WTC11 (cell line): ENCODE results near the gene BTBD10.

Experiments
- CREB1 ChIP-seq: sonication (generic); formaldehyde crosslinking; IDR thresholded peaks from 2 replicates; pipeline ENCODE4 v1.8.0; 2023; ENCODE audit warnings: mild to moderate bottlenecking, missing genetic modification reagents
- CTCF ChIP-seq: fragments of 200-600 bp; IDR thresholded peaks from 2 replicates; pipeline ENCODE4 v1.8.0; 2022; ENCODE audit warnings: antibody characterized with exemption
- E2F4 ChIP-seq: sonication (generic); formaldehyde crosslinking; IDR thresholded peaks from 2 replicates; pipeline ENCODE4 v1.8.1; 2022; ENCODE audit warnings: low read depth, mild to moderate bottlenecking, moderate library complexity, missing genetic modification reagents, borderline replicate concordance
- ELF4 ChIP-seq: sonication (generic); formaldehyde crosslinking; IDR thresholded peaks from 2 replicates; pipeline ENCODE4 v1.8.1; 2022; ENCODE audit warnings: low read depth, mild to moderate bottlenecking, moderate library complexity, missing genetic modification reagents
- JUN ChIP-seq: sonication (generic); formaldehyde crosslinking; IDR thresholded peaks from 2 replicates; pipeline ENCODE4 v1.8.0; 2023; ENCODE audit warnings: mild to moderate bottlenecking, missing genetic modification reagents
- MAX ChIP-seq: sonication (generic); formaldehyde crosslinking; IDR thresholded peaks from 2 replicates; pipeline ENCODE4 v1.8.0; 2022; ENCODE audit warnings: mild to moderate bottlenecking, missing genetic modification reagents
- PREB ChIP-seq: sonication (generic); formaldehyde crosslinking; IDR thresholded peaks from 2 replicates; pipeline ENCODE4 v1.8.1; 2022; ENCODE audit warnings: mild to moderate bottlenecking, missing genetic modification reagents, moderate library complexity, borderline replicate concordance
- SMAD3 ChIP-seq: sonication (generic); formaldehyde crosslinking; IDR thresholded peaks from 2 replicates; pipeline ENCODE4 v1.8.0; 2022; ENCODE audit warnings: missing genetic modification reagents, mild to moderate bottlenecking, borderline replicate concordance
- ZNF219 ChIP-seq: sonication (generic); formaldehyde crosslinking; IDR thresholded peaks from 2 replicates; pipeline ENCODE4 v1.8.0; 2023; ENCODE audit warnings: missing genetic modification reagents, mild to moderate bottlenecking, borderline replicate concordance

- TF ChIP-seq CTCF = no peak
- no peak for TF ChIP-seq ZNF219
- no peak for TF ChIP-seq PREB (CRISPR knock-in tag)
- TF ChIP-seq JUN (CRISPR knock-in tag) = no peak
- TF ChIP-seq E2F4 (CRISPR knock-in tag) = no peak
- no peak for TF ChIP-seq ELF4 (CRISPR knock-in tag)
- no peak for TF ChIP-seq MAX (CRISPR knock-in tag)
- no peak for TF ChIP-seq SMAD3 (CRISPR knock-in tag)
- TF ChIP-seq CREB1 = no peak
Measured at GRCh38 chr11:13348305-13348704, 114.7 kb downstream of the BTBD10 start.
